Breast epithelium (tissue), 4 donors: ENCODE measurements around the gene SSC5D. TPM values are rescaled to one million over a fixed set of nuclear protein-coding genes. Genes with fewer than 3 reads are reported as not detected.

ENCODE experiments used
- DNase-seq, 2 donors: peaks; one replicate each; pipeline ENCODE4 v3.0.0-alpha.2; 2019; ENCODE audit warnings: low spot score in 2 of 2
- H3K27ac ChIP-seq, 2 donors: fragments of 200-600 bp; sonication (generic) in 1 of 2; one replicate each; pipeline ENCODE4 v1.5.1; 2016 to 2019; ENCODE audit warnings: mild to moderate bottlenecking in 1 of 2
- H3K27me3 ChIP-seq, 2 donors: fragments of 200-600 bp; sonication (generic) in 1 of 2; one replicate each; pipeline versions ENCODE4 v1.5.1 to v1.6.0; 2017 to 2019; ENCODE audit warnings: control low read depth in 1 of 2, mild to moderate bottlenecking in 1 of 2
- H3K36me3 ChIP-seq: fragments of 200-600 bp; one replicate; pipeline ENCODE4 v1.5.1; 2019
- H3K4me1 ChIP-seq, 2 donors: fragments of 200-600 bp; sonication (generic); one replicate each; pipeline ENCODE4 v1.5.1; 2016 to 2019; ENCODE audit warnings: control low read depth in 1 of 2
- H3K4me3 ChIP-seq, 3 donors: fragments of 200-600 bp; sonication (generic); 1 replicate in 2 of 3; 2 replicates in 1 of 3; pipeline ENCODE4 v1.5.1; 2016 to 2019; ENCODE audit warnings: mild to moderate bottlenecking in 3 of 3, moderate library complexity in 2 of 3
- H3K9me3 ChIP-seq, 2 donors: fragments of 200-600 bp; sonication (generic) in 1 of 2; one replicate each; pipeline ENCODE4 v1.5.1; 2016 to 2019; ENCODE audit warnings: control low read depth in 1 of 2
- POLR2A ChIP-seq: fragments of 450-650 bp; IDR thresholded peaks from one replicate; pipeline ENCODE4 v1.6.1; 2016; ENCODE audit warnings: antibody characterized with exemption, mild to moderate bottlenecking, moderate library complexity
- POLR2AphosphoS5 ChIP-seq, 3 donors: sonication (generic); formaldehyde crosslinking; IDR thresholded peaks; one replicate each; pipeline ENCODE4 v1.6.1; 2017; ENCODE audit warnings: antibody characterized with exemption in 3 of 3
- intact Hi-C: fragments of 100-400 bp; cut with DNase I; formaldehyde crosslinking; loops from one replicate; pipeline ENCODE4 v1.15.1; 2023; ENCODE audit warnings: low total_unique reads
- total RNA-seq, 3 donors: library from RNA; depleted of rRNA; stranded (reverse); fragments of >200 nt; gene quantifications; one replicate each; pipeline ENCODE4 v1.1.0, GENCODE V29; 2016
- TF ChIP-seq, protein P1 (sequence below), 3 donors: fragments of 450-650 bp; IDR thresholded peaks; one replicate each; pipeline ENCODE4 v1.5.1; 2016 to 2017; ENCODE audit warnings: antibody characterized with exemption in 3 of 3, mild to moderate bottlenecking in 3 of 3, moderate library complexity in 3 of 3

SSC5D gene
- total RNA-seq, 3 donors from 2014 or later = 3.6 to 7.2 (median 3.8) TPM

- no peaks in the 10 kb centered on the region for H3K36me3 ChIP-seq
- no peaks in the 10 kb centered on the region for H3K9me3 ChIP-seq
- intact Hi-C loops = no loop called here
- H3K27me3 ChIP-seq = no peaks in the 10 kb centered on the region
- H3K4me1 ChIP-seq = peaks cover 25 to 28% of the 10 kb centered on the region in 2 donors
- TF ChIP-seq, protein P1, sequence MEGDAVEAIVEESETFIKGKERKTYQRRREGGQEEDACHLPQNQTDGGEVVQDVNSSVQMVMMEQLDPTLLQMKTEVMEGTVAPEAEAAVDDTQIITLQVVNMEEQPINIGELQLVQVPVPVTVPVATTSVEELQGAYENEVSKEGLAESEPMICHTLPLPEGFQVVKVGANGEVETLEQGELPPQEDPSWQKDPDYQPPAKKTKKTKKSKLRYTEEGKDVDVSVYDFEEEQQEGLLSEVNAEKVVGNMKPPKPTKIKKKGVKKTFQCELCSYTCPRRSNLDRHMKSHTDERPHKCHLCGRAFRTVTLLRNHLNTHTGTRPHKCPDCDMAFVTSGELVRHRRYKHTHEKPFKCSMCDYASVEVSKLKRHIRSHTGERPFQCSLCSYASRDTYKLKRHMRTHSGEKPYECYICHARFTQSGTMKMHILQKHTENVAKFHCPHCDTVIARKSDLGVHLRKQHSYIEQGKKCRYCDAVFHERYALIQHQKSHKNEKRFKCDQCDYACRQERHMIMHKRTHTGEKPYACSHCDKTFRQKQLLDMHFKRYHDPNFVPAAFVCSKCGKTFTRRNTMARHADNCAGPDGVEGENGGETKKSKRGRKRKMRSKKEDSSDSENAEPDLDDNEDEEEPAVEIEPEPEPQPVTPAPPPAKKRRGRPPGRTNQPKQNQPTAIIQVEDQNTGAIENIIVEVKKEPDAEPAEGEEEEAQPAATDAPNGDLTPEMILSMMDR (IDR thresholded peaks at IDR 0.05) = no peak
- TF ChIP-seq POLR2A = no peak
- TF ChIP-seq POLR2AphosphoS5 (IDR thresholded peaks at IDR 0.05) = no peak
- no peak overlapping the region for H3K27ac ChIP-seq
- no peak overlapping the region for H3K4me3 ChIP-seq
- no peak for DNase-seq
Observed at GRCh38 chr19:55482156-55482961, 5.9 kb upstream of the SSC5D start.

- Histone ChIP-seq H3K27ac (no peak overlapping the region), H3K4me3 (no peak overlapping the region), H3K27me3 (no peaks in the 10 kb centered on the region), H3K36me3 (no peaks in the 10 kb centered on the region), H3K9me3 (no peaks in the 10 kb centered on the region), H3K4me1 (peaks cover 22 to 23% of the 10 kb centered on the region in 2 donors)
- TF ChIP-seq POLR2A = no peak
- TF ChIP-seq, protein P1 (IDR thresholded peaks at IDR 0.05) = no peak
- no peak for TF ChIP-seq POLR2AphosphoS5 (IDR thresholded peaks at IDR 0.05)
- no peak for DNase-seq
- intact Hi-C loops = no loop called here
Observed at GRCh38 chr19:55482967-55483705, 5.1 kb upstream of the SSC5D start.

GRCh38 chr19:55483706-55484592 is 4.3 kb upstream of the SSC5D start:
- Histone ChIP-seq H3K27me3 (no peaks in the 10 kb centered on the region), H3K36me3 (no peaks in the 10 kb centered on the region), H3K27ac (peak overlapping the region; percentile 92 to 96), H3K4me1 (peaks cover 22 to 23% of the 10 kb centered on the region in 2 donors), H3K4me3 (peak overlapping the region; percentile 51 to 76 (median 64)), H3K9me3 (no peaks in the 10 kb centered on the region)
- DNase-seq = no peak
- TF ChIP-seq, protein P1 (IDR thresholded peaks at IDR 0.05) = no peak
- TF ChIP-seq POLR2A (no peak), POLR2AphosphoS5 (IDR thresholded peaks at IDR 0.05) (no peak)
- intact Hi-C loops = no loop called here

DNA sequence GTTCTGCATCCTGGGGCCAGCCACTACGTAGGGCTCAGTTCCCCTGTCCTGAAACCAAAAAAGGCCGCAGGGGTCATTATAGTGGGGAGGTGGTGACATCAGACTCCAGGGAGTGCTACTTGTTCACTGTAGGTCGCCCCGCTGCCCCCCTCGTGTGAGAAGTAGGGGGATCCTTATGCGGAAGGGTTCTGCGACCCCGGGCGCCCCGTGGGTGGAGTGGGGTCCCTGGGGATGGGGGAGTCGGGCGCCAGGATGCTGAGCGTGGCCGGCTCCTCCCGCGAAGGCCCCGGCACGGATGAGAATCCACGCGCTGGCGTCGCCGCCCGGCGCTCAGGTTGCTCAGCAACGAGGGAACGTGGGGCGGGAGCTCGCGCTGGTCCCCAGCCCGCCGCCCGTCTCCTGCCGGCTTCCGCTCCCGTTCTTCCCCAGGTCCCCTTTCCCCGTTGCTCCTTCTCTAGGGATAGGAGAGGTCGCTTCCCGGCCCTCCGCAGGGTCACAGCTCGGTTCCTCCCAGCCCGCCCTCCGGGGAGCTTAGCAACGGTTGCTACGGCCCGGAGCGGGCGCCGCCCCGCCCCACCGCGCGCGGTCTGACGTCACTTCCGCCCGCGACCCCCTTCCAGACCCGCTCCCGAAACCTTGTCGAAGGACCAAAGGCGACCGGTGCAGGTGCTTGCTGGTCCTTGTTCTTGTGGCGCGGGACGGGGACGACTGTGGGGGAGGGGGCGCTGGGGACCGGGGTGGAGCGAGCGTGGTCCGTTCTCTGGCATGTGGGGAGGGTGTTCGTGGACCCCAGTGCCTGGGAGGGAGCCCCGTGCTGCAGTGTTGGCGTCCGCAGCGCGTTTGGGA is 3.4 kb upstream of the SSC5D start, which contains the start of gene NAT14:
Gene NAT14, plus strand, starts transcription at position 596 of the 846 bp plus-strand sequence. CDS start 521 bp downstream, outside the sequence.
- peak within 1 kb of the TSS; percentile 92 to 96 for H3K27ac ChIP-seq
- peaks cover 22 to 23% of the 10 kb centered on the region in 2 donors for H3K4me1 ChIP-seq
- H3K9me3 ChIP-seq = no peaks in the 10 kb centered on the region
- TF ChIP-seq, protein P1 (IDR thresholded peaks at IDR 0.05) = no peak
- TF ChIP-seq POLR2A (no peak), POLR2AphosphoS5 (IDR thresholded peaks at IDR 0.05) (peak in 2 of 3 donors; percentile 20 to 50)
- H3K4me3 ChIP-seq = peak within 1 kb of the TSS; percentile 51 to 76 (median 64)
- intact Hi-C loops = no loop called here
- no peaks in the 10 kb centered on the region for H3K27me3 ChIP-seq
- DNase-seq = no peak
- H3K36me3 ChIP-seq = no peaks in the 10 kb centered on the region
